ENCODE measurements around the gene FMNL2. TPM values are rescaled to one million over a fixed set of nuclear protein-coding genes. Genes with fewer than 3 reads are reported as not detected.

The FMNL2 gene
- total RNA-seq, 2 experiments from 2014 or later: 0.05 to 0.21 TPM

GRCh38 chr2:152560873-152561595 is 226.1 kb downstream of the FMNL2 start:
- ChIA-PET CTCF (no interaction called here), POLR2A (no interaction called here)
- Mint-ChIP-seq H3K36me3 (ENCODE audit: low read depth) (no peaks in the 10 kb centered on the region), H3K4me1 (ENCODE audit: low read depth) (peaks cover 3% of the 10 kb centered on the region), H3K4me3 (no peak overlapping the region), H3K27ac (no peak overlapping the region), H3K9me3 (ENCODE audit: insufficient read depth) (no peaks in the 10 kb centered on the region), H3K27me3 (ENCODE audit: low read depth) (peaks cover 17% of the 10 kb centered on the region)
- DNase-seq: no peak
- ATAC-seq: no peak

- H3K36me3 Mint-ChIP-seq (ENCODE audit: low read depth): no peaks in the 10 kb centered on the region
- ATAC-seq: no peak
- no peaks in the 10 kb centered on the region for H3K4me1 Mint-ChIP-seq (ENCODE audit: low read depth)
- peaks cover 20% of the 10 kb centered on the region for H3K27me3 Mint-ChIP-seq (ENCODE audit: low read depth)
- CTCF ChIA-PET: interaction anchor here (1.0 kb wide), 1 partner anchor 386 kb away, joined by 3 read pairs; the partner anchor contains the start of gene STAM2
- POLR2A ChIA-PET: no interaction called here
- H3K4me3 Mint-ChIP-seq: no peak overlapping the region
- no peak overlapping the region for H3K27ac Mint-ChIP-seq
- no peaks in the 10 kb centered on the region for H3K9me3 Mint-ChIP-seq (ENCODE audit: insufficient read depth)
- DNase-seq: no peak
Observed at GRCh38 chr2:152562198-152562884, 227.4 kb downstream of the FMNL2 start.

GRCh38 chr2:152563764-152564163 is 228.8 kb downstream of the FMNL2 start:
- Mint-ChIP-seq H3K4me1 (ENCODE audit: low read depth) (no peaks in the 10 kb centered on the region), H3K36me3 (ENCODE audit: low read depth) (no peaks in the 10 kb centered on the region), H3K27me3 (ENCODE audit: low read depth) (peaks cover 20% of the 10 kb centered on the region), H3K9me3 (ENCODE audit: insufficient read depth) (no peaks in the 10 kb centered on the region), H3K4me3 (no peak overlapping the region), H3K27ac (no peak overlapping the region)
- ChIA-PET POLR2A (no interaction called here), CTCF (no interaction called here)
- ATAC-seq: no peak
- DNase-seq: no peak

GRCh38 chr2:152564754-152565551 is 230.0 kb downstream of the FMNL2 start:
- DNase-seq (no peak), ATAC-seq (no peak)
- H3K9me3 Mint-ChIP-seq (ENCODE audit: insufficient read depth): no peaks in the 10 kb centered on the region
- no peaks in the 10 kb centered on the region for H3K36me3 Mint-ChIP-seq (ENCODE audit: low read depth)
- CTCF ChIA-PET: no interaction called here
- H3K4me3 Mint-ChIP-seq: no peak overlapping the region
- no peak overlapping the region for H3K27ac Mint-ChIP-seq
- peaks cover 18% of the 10 kb centered on the region for H3K27me3 Mint-ChIP-seq (ENCODE audit: low read depth)
- no peaks in the 10 kb centered on the region for H3K4me1 Mint-ChIP-seq (ENCODE audit: low read depth)
- POLR2A ChIA-PET: no interaction called here

- DNase-seq (no peak), ATAC-seq (no peak)
- Mint-ChIP-seq H3K36me3 (ENCODE audit: low read depth) (no peaks in the 10 kb centered on the region), H3K9me3 (ENCODE audit: insufficient read depth) (no peaks in the 10 kb centered on the region), H3K27me3 (ENCODE audit: low read depth) (peaks cover 11% of the 10 kb centered on the region), H3K4me1 (ENCODE audit: low read depth) (no peaks in the 10 kb centered on the region), H3K27ac (no peak overlapping the region), H3K4me3 (no peak overlapping the region)
- ChIA-PET CTCF (no interaction called here), POLR2A (no interaction called here)
Observed at GRCh38 chr2:152565884-152566727, 231.1 kb downstream of the FMNL2 start.

- Mint-ChIP-seq H3K4me1 (ENCODE audit: low read depth) (no peaks in the 10 kb centered on the region), H3K27ac (no peak overlapping the region), H3K4me3 (no peak overlapping the region), H3K9me3 (ENCODE audit: insufficient read depth) (no peaks in the 10 kb centered on the region), H3K36me3 (ENCODE audit: low read depth) (no peaks in the 10 kb centered on the region), H3K27me3 (ENCODE audit: low read depth) (peaks cover 9% of the 10 kb centered on the region)
- CTCF ChIA-PET: no interaction called here
- ATAC-seq (no peak), DNase-seq (no peak)
- POLR2A ChIA-PET: no interaction called here
Observed at GRCh38 chr2:152566728-152567069, 231.7 kb downstream of the FMNL2 start.

GRCh38 chr2:152568531-152568930 is 233.6 kb downstream of the FMNL2 start:
- ChIA-PET POLR2A (no interaction called here), CTCF (no interaction called here)
- Mint-ChIP-seq H3K9me3 (ENCODE audit: insufficient read depth) (no peaks in the 10 kb centered on the region), H3K27me3 (ENCODE audit: low read depth) (peaks cover 10% of the 10 kb centered on the region), H3K4me3 (no peak overlapping the region), H3K36me3 (ENCODE audit: low read depth) (no peaks in the 10 kb centered on the region), H3K4me1 (ENCODE audit: low read depth) (peaks cover 11% of the 10 kb centered on the region), H3K27ac (no peak overlapping the region)
- DNase-seq (no peak), ATAC-seq (no peak)

GRCh38 chr2:152569186-152569585 is 234.2 kb downstream of the FMNL2 start:
- POLR2A ChIA-PET: no interaction called here
- DNase-seq (no peak), ATAC-seq (no peak)
- H3K36me3 Mint-ChIP-seq (ENCODE audit: low read depth): no peaks in the 10 kb centered on the region
- CTCF ChIA-PET: no interaction called here
- peaks cover 7% of the 10 kb centered on the region for H3K27me3 Mint-ChIP-seq (ENCODE audit: low read depth)
- H3K27ac Mint-ChIP-seq: no peak overlapping the region
- H3K4me1 Mint-ChIP-seq (ENCODE audit: low read depth): peaks cover 11% of the 10 kb centered on the region
- no peaks in the 10 kb centered on the region for H3K9me3 Mint-ChIP-seq (ENCODE audit: insufficient read depth)
- H3K4me3 Mint-ChIP-seq: no peak overlapping the region

- H3K9me3 Mint-ChIP-seq (ENCODE audit: insufficient read depth): no peaks in the 10 kb centered on the region
- peaks cover 7% of the 10 kb centered on the region for H3K27me3 Mint-ChIP-seq (ENCODE audit: low read depth)
- ATAC-seq: no peak
- H3K4me1 Mint-ChIP-seq (ENCODE audit: low read depth): peaks cover 11% of the 10 kb centered on the region
- H3K27ac Mint-ChIP-seq: no peak overlapping the region
- CTCF ChIA-PET: interaction anchor here (0.9 kb wide), 1 partner anchor 65 kb away, joined by 4 read pairs; no protein-coding TSS in a partner anchor
- DNase-seq: no peak
- H3K36me3 Mint-ChIP-seq (ENCODE audit: low read depth): no peaks in the 10 kb centered on the region
- POLR2A ChIA-PET: no interaction called here
- no peak overlapping the region for H3K4me3 Mint-ChIP-seq
Observed at GRCh38 chr2:152571048-152571766, 236.2 kb downstream of the FMNL2 start.

GRCh38 chr2:152572031-152572430 is 237.1 kb downstream of the FMNL2 start:
- ATAC-seq (no peak), DNase-seq (no peak)
- Mint-ChIP-seq H3K4me3 (no peak overlapping the region), H3K27ac (no peak overlapping the region), H3K9me3 (ENCODE audit: insufficient read depth) (no peaks in the 10 kb centered on the region), H3K27me3 (ENCODE audit: low read depth) (peaks cover 4% of the 10 kb centered on the region), H3K4me1 (ENCODE audit: low read depth) (peaks cover 11% of the 10 kb centered on the region), H3K36me3 (ENCODE audit: low read depth) (no peaks in the 10 kb centered on the region)
- POLR2A ChIA-PET: no interaction called here
- CTCF ChIA-PET: no interaction called here

- Mint-ChIP-seq H3K27me3 (ENCODE audit: low read depth) (peaks cover 4% of the 10 kb centered on the region), H3K36me3 (ENCODE audit: low read depth) (no peaks in the 10 kb centered on the region), H3K27ac (no peak overlapping the region), H3K9me3 (ENCODE audit: insufficient read depth) (no peaks in the 10 kb centered on the region), H3K4me3 (no peak overlapping the region), H3K4me1 (ENCODE audit: low read depth) (peaks cover 11% of the 10 kb centered on the region)
- peak; percentile 28 for DNase-seq
- ChIA-PET CTCF (interaction anchor here (1.1 kb wide), 1 partner anchor 8 kb away, joined by 4 read pairs; no protein-coding TSS in a partner anchor), POLR2A (no interaction called here)
- peak; percentile 57 for ATAC-seq
Observed at GRCh38 chr2:152573168-152573567, 238.2 kb downstream of the FMNL2 start.
